RWPE1 (cell line): ENCODE measurements around the gene PRCD.

Source experiments
- CTCF ChIA-PET: fragments of 350-600 bp; sonication (Branson Sonifier 250); formaldehyde crosslinking; extraction: SDS; loops from one replicate; lab custom pipeline; 2021; lab: Yijun Ruan, JAX
- POLR2A ChIA-PET: fragments of 400-600 bp; formaldehyde crosslinking; extraction: SDS; loops from one replicate; lab custom pipeline; 2020; ENCODE audit warnings: antibody characterized with exemption; ENCODE audit not compliant: low non-redundant PET; lab: Yijun Ruan, JAX
- DNase-seq: peaks from one replicate; pipeline ENCODE4 v3.0.0; 2012; ENCODE audit warnings: low spot score
- H3K27ac ChIP-seq: fragments of 450-650 bp; 2 replicates; pipeline ENCODE4 v1.5.1; 2017
- TF ChIP-seq, protein P1 (sequence below): fragments of 450-650 bp; conservative IDR thresholded peaks from 2 replicates; pipeline ENCODE4 v1.5.1; 2017; ENCODE audit warnings: low read depth, mild to moderate bottlenecking

PRCD gene

DNA sequence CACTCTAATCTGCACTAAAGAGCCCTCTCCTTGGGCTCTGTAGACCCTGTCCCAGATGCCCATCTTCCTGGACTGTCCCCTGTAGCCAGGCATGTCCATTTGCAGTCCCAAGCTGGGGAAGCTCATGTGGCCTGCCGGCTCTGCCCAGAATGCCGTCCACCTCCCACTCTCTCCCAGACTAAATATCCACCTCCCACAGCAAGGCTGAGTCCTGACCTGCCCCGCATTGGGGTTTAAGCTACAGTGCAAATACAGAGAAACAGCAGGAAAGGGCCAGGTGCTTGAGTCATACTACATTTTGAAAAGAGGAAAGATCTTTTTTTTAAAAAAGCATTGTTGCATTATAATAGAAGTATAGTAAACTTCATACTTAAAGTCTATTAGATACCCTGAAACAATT lies 42.8 kb downstream of the PRCD start:
- ChIA-PET CTCF (interaction anchor here (0.7 kb wide), 2 partner anchors 10 to 41 kb away, joined by 3 to 4 read pairs; no protein-coding TSS in a partner anchor), POLR2A (interaction anchor here (0.7 to 1.0 kb wide), 2 partner anchors 16 to 541 kb away, joined by 3 read pairs; no protein-coding TSS in a partner anchor)
- DNase-seq: peak; percentile 55
- peak overlapping the region; percentile 96 for H3K27ac ChIP-seq
- TF ChIP-seq, protein P1, sequence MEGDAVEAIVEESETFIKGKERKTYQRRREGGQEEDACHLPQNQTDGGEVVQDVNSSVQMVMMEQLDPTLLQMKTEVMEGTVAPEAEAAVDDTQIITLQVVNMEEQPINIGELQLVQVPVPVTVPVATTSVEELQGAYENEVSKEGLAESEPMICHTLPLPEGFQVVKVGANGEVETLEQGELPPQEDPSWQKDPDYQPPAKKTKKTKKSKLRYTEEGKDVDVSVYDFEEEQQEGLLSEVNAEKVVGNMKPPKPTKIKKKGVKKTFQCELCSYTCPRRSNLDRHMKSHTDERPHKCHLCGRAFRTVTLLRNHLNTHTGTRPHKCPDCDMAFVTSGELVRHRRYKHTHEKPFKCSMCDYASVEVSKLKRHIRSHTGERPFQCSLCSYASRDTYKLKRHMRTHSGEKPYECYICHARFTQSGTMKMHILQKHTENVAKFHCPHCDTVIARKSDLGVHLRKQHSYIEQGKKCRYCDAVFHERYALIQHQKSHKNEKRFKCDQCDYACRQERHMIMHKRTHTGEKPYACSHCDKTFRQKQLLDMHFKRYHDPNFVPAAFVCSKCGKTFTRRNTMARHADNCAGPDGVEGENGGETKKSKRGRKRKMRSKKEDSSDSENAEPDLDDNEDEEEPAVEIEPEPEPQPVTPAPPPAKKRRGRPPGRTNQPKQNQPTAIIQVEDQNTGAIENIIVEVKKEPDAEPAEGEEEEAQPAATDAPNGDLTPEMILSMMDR: no peak

DNA sequence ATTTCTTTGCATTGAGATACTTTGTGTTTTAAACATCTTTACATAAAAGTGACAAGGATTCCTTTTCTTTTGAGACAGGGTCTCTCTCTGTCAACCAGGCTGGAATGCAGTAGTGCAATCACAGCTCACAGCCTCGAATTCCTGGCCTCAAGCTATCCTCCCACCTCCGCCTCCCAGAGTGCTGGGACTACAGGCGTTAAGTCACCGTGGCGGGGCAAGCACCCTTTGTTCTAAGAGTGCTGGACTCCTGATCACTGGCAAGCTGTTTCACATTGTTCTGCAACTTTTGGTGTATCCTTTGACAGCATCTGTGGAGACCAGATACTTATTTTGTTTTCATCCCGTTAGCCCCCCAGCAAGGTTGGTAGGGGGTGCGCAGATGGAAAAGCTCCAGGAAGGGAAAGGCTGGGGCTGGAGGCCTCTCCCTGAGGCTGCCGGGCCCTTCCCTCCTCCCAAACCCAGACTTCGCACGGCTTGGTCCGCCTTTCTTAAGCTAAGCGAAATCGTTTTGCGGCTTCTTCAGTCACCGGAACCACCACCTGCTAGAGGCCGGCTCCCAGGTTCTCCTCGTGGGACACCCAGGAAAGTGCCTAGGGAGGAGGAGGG lies 44.7 kb downstream of the PRCD start:
- CTCF ChIA-PET: interaction anchor here (1.2 to 1.7 kb wide), 3 partner anchors 9 to 61 kb away, joined by 3 to 9 read pairs (median 6); no protein-coding TSS in a partner anchor
- POLR2A ChIA-PET: interaction anchor here (1.1 kb wide), 1 partner anchor 13 kb away, joined by 3 read pairs; no protein-coding TSS in a partner anchor
- peak overlapping the region; percentile 96 for H3K27ac ChIP-seq
- TF ChIP-seq, protein P1: no peak
- no peak for DNase-seq

DNA sequence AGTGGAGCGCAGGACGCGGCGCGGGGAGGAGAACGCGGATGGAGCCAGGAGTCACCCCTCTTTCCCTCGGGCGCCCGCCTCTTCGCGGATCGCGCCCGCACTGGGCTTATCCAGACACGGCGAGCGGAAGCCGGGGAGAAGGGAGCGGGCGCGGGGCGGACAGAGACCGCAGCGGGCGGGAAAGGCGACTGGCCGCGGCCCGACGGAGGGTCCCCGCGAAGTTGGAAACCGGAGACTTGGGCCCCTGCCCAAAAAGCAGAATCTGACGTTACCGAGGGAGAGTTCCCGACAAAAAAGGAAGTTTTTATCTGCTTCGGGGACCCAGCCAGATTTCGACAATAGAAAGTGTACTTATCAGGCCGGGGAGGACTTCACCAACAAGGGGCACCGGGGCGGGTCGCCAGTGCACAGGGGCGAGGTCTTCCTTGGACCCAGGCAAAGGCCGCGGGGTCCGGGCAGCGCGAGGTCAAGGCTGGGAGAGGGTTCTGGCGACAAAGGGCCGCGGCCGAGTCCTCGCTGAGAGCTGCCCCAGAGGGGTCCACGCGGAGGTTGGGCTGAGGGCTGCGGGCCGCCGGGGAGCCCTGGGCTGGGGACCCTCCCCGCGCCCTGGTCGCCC lies 45.3 kb downstream of the PRCD start:
- ChIA-PET POLR2A (interaction anchor here (1.0 to 1.1 kb wide), 2 partner anchors 14 to 123 kb away, joined by 3 read pairs; no protein-coding TSS in a partner anchor), CTCF (interaction anchor here (1.2 to 3.7 kb wide), 8 partner anchors 8 to 62 kb away, joined by 3 to 26 read pairs (median 9); no protein-coding TSS in a partner anchor)
- H3K27ac ChIP-seq: peak overlapping the region; percentile 96
- TF ChIP-seq, protein P1: no peak
- DNase-seq: peak; percentile 41

DNA sequence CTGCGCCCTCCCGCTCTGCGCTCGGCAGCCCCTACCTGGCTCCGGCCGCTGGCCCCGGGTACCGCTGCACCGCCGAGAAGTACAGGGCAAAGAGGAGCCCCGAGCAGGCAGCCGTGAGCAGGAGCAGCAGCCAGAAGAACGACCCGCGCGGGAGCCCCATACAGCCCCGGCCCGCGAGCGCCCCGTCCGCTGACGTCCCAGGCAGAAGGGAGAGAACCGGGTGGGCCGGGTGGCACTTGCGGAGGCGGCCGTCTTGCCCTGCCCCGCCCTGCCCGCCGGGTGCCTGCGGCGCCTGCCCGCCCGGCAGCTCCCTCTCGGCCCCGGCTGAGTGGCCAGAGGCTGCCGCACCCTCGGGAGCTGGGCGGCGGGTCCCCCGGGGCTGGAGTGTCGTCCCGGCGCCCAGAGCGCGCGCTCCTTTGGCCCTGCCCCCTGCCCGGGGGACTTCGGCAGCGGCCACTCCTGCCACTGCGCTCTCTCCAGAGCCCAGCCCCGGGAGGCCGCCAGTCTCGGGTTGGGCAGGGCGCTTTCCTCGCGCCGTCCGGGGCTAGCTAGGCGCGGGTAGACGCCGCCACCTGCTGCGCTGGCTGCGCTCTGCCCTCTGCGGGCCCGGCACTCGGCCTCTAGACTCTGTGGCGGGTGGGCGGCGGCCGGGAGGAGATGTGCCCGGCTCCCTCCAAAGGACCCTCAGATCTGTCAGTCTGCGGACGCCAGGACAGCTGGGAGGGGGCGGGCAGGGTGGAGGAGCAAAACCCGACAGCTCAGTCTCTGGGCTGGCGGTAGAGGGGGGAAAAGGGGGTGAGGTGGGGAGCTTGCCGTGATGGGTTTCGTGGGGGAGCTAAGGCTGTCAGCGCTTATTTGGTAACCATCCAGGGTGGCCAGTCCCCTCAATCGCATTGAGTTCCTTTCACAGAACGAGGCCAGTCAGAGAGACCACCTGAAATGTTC lies 46.1 kb downstream of the PRCD start, which contains the start of gene ST6GALNAC2:
Gene ST6GALNAC2 (minus strand): TSS at position 212 of the 945 bp plus-strand sequence. CDS start 52 bp downstream, at position 160.
- POLR2A ChIA-PET: interaction anchor here (1.0 kb wide), 1 partner anchor 122 kb away, joined by 3 read pairs; no protein-coding TSS in a partner anchor
- DNase-seq: peak; percentile 55
- peak within 1 kb of the TSS; percentile 96 for H3K27ac ChIP-seq
- TF ChIP-seq, protein P1: peak; percentile 79
- CTCF ChIA-PET: interaction anchor here (0.6 to 3.7 kb wide), 14 partner anchors 7 to 96 kb away, joined by 3 to 26 read pairs (median 4); a partner anchor contains a TSS

DNA sequence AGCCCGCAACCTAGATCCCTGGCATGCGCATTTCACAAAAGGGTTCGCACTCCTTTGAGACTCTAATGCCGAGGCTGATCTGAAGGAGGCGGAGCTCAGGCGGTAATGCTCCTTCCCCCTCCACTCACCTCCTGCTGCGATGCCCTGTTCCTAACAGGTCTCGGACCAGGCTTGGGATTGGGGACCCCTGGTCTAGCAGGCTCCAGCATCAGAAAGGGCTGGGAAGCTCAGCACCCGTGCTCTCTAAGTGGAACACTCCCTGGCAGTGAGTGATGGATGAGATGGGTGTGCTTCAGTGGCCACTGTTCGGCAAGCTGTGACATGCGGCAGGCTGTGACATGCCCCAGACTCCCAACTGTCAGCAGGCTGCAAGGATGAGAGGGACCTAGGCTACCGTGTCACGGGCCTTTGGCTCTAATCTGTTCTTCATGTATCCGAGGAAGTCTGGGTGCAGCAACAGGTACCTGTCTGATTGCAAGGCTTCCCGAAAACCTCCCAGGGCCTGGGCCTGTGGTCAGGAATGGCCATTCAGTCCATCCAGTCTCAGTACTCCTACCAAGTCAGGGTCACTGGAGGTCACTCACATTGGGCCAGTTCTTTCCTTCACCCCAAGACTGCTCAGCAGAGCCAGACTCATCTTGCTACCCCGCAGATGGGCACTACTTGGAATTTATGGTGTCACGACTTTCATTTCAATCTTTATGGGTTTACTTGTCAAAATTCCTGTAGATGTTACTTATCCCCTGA lies 47.1 kb downstream of the PRCD start:
- DNase-seq: no peak
- TF ChIP-seq, protein P1: no peak

More for the DNA sequence above, 47.1 kb downstream of the PRCD start:
- ChIA-PET CTCF (interaction anchor here (0.7 to 3.7 kb wide), 12 partner anchors 10 to 124 kb away, joined by 3 to 26 read pairs (median 5); partner anchors contain the start of gene MXRA7), POLR2A (no interaction called here)
- peak overlapping the region; percentile 96 for H3K27ac ChIP-seq
